Astrocyte (in vitro differentiated cells and primary cell): ENCODE measurements around the gene VAC14. TPM values are rescaled to one million over a fixed set of nuclear protein-coding genes. Genes with fewer than 3 reads are reported as not detected.

Experiments used
- DNase-seq: peaks from one replicate; pipeline ENCODE4 v3.0.0-alpha.2; 2010; ENCODE audit warnings: low read depth
- FAIRE-seq: peaks from 2 replicates; lab custom pipeline; 2011; peaks lifted over from hg19 to GRCh38; lab: Jason Lieb, UNC
- H2AFZ ChIP-seq: 2 replicates; pipeline ENCODE4 v1.6.0; 2012; ENCODE audit warnings: low read depth, low read length, inconsistent platforms
- H3K27ac ChIP-seq: 2 replicates; pipeline ENCODE4 v1.5.1; 2011; ENCODE audit warnings: low read depth, low read length, inconsistent platforms
- H3K27me3 ChIP-seq: 2 replicates; pipeline ENCODE4 v1.6.0; 2011; ENCODE audit warnings: low read length, inconsistent platforms; ENCODE audit not compliant: insufficient read depth
- H3K36me3 ChIP-seq: 2 replicates; pipeline ENCODE4 v1.5.1; 2011; ENCODE audit warnings: low read length, inconsistent platforms; ENCODE audit not compliant: insufficient read depth
- H3K4me1 ChIP-seq: 2 replicates; pipeline ENCODE4 v1.5.1; 2011; ENCODE audit warnings: low read length, inconsistent platforms; ENCODE audit not compliant: insufficient read depth
- H3K4me2 ChIP-seq: 2 replicates; pipeline ENCODE4 v1.6.0; 2012; ENCODE audit warnings: low read length, inconsistent platforms
- H3K4me3 ChIP-seq: 2 replicates; pipeline ENCODE4 v1.5.1; 2011; ENCODE audit warnings: low read depth, mild to moderate bottlenecking, low read length, inconsistent platforms; ENCODE audit not compliant: insufficient read depth
- H3K79me2 ChIP-seq: 2 replicates; pipeline ENCODE4 v1.6.0; 2012; ENCODE audit warnings: mild to moderate bottlenecking, low read length, inconsistent platforms; ENCODE audit not compliant: insufficient read depth
- H3K9ac ChIP-seq: 2 replicates; pipeline ENCODE4 v1.6.0; 2012; ENCODE audit warnings: mild to moderate bottlenecking, low read length, inconsistent platforms
- H3K9me3 ChIP-seq: 2 replicates; pipeline ENCODE4 v1.5.1; 2012; ENCODE audit warnings: low read depth, mild to moderate bottlenecking, low read length, inconsistent platforms; ENCODE audit not compliant: insufficient read depth
- H4K20me1 ChIP-seq: 2 replicates; pipeline ENCODE4 v1.6.0; 2012; ENCODE audit warnings: low read length, inconsistent platforms; ENCODE audit not compliant: insufficient read depth
- H3K27ac Mint-ChIP-seq: one replicate; pipeline ENCODE4 v1.8.0; 2021; ENCODE audit warnings: mild to moderate bottlenecking, mixed read lengths; ENCODE audit not compliant: unreplicated experiment
- H3K27me3 Mint-ChIP-seq: one replicate; pipeline ENCODE4 v1.8.0; 2021; ENCODE audit warnings: low read depth, mixed read lengths; ENCODE audit not compliant: unreplicated experiment
- H3K36me3 Mint-ChIP-seq: one replicate; pipeline ENCODE4 v1.8.0; 2021; ENCODE audit warnings: low read depth, mixed read lengths; ENCODE audit not compliant: unreplicated experiment
- H3K4me1 Mint-ChIP-seq: one replicate; pipeline ENCODE4 v1.8.0; 2021; ENCODE audit warnings: low read depth, mixed read lengths; ENCODE audit not compliant: unreplicated experiment
- H3K4me3 Mint-ChIP-seq: one replicate; pipeline ENCODE4 v1.8.0; 2021; ENCODE audit warnings: mild to moderate bottlenecking, moderate library complexity, mixed read lengths; ENCODE audit not compliant: unreplicated experiment
- H3K9me3 Mint-ChIP-seq: one replicate; pipeline ENCODE4 v1.8.0; 2021; ENCODE audit warnings: mild to moderate bottlenecking, mixed read lengths; ENCODE audit not compliant: unreplicated experiment
- EZH2 ChIP-seq: IDR thresholded peaks from 2 replicates; pipeline ENCODE4 v1.6.1; 2012; ENCODE audit warnings: mild to moderate bottlenecking, low read length, inconsistent platforms; ENCODE audit not compliant: insufficient read depth
- total RNA-seq: library from RNA; stranded (reverse); gene quantifications from 2 replicates; pipeline ENCODE4 v1.2.1, GENCODE V29; 2021
- TF ChIP-seq, protein P1 (sequence below): IDR thresholded peaks from 2 replicates; pipeline ENCODE4 v1.5.1; 2011; ENCODE audit warnings: low read depth, mild to moderate bottlenecking, inconsistent platforms, low read length, moderate library complexity; ENCODE audit not compliant: insufficient read depth

The VAC14 gene
- total RNA-seq, 1 donor from 2014 or later: 27.8 TPM

DNA sequence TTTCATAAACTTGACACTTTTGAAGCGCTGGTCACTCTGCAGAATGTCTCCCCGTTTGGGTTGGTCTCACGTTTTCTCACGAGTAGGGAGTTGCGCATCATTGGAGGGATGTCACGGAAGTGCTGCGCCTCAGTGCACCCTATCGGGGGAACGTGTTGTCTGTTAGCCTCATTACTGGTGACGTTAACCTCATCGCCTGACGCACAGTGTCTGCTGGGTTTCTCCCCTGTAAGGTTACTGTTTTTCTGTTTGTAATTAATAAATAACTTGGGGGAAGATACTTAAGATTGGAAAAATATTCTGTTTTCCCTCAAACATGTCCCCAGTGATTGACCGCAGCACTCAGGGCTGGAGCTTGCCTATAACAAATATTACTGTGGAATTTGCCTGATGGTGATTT lies 26.7 kb downstream of the VAC14 start:
- no peak overlapping the region for H2AFZ ChIP-seq
- no peaks in the 10 kb centered on the region for H3K27me3 ChIP-seq
- H3K9me3 Mint-ChIP-seq: no peaks in the 10 kb centered on the region
- H3K4me3 Mint-ChIP-seq: no peak overlapping the region
- H3K9me3 ChIP-seq: no peaks in the 10 kb centered on the region
- no peaks in the 10 kb centered on the region for H3K79me2 ChIP-seq
- no peak overlapping the region for H3K9ac ChIP-seq
- H3K36me3 ChIP-seq: peaks cover 10% of the 10 kb centered on the region
- no peak overlapping the region for H3K27ac Mint-ChIP-seq
- H4K20me1 ChIP-seq: peaks cover 8% of the 10 kb centered on the region
- no peak for TF ChIP-seq EZH2
- TF ChIP-seq, protein P1, sequence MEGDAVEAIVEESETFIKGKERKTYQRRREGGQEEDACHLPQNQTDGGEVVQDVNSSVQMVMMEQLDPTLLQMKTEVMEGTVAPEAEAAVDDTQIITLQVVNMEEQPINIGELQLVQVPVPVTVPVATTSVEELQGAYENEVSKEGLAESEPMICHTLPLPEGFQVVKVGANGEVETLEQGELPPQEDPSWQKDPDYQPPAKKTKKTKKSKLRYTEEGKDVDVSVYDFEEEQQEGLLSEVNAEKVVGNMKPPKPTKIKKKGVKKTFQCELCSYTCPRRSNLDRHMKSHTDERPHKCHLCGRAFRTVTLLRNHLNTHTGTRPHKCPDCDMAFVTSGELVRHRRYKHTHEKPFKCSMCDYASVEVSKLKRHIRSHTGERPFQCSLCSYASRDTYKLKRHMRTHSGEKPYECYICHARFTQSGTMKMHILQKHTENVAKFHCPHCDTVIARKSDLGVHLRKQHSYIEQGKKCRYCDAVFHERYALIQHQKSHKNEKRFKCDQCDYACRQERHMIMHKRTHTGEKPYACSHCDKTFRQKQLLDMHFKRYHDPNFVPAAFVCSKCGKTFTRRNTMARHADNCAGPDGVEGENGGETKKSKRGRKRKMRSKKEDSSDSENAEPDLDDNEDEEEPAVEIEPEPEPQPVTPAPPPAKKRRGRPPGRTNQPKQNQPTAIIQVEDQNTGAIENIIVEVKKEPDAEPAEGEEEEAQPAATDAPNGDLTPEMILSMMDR: no peak
- H3K4me1 Mint-ChIP-seq: peaks cover 25% of the 10 kb centered on the region
- no peak for DNase-seq
- FAIRE-seq: no peak
- H3K4me3 ChIP-seq: no peak overlapping the region
- H3K36me3 Mint-ChIP-seq: peaks cover 14% of the 10 kb centered on the region
- H3K27ac ChIP-seq: no peak overlapping the region
- no peaks in the 10 kb centered on the region for H3K27me3 Mint-ChIP-seq
- H3K4me1 ChIP-seq: peaks cover 6% of the 10 kb centered on the region
- no peak overlapping the region for H3K4me2 ChIP-seq

DNA sequence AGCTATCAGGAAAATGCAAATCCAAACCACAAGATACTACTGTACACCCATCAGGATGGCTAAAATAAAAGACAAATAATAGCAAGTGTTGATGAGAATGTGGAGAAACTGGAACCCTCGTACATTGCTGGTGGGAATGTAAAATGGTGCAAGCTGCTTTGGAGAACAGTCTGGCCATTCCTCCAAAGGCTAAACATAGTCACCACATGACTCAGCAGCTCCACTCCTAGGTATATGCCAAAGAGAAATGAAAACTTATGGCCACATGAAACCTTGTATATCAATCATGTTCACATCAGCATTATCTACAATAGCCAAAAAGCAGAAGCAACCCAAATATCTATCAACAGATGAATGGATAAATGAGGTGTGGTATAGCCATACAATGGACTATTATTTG lies 28.5 kb downstream of the VAC14 start:
- H3K27me3 ChIP-seq: no peaks in the 10 kb centered on the region

More for the DNA sequence above, 28.5 kb downstream of the VAC14 start:
- Histone ChIP-seq H3K36me3 (peaks cover 7% of the 10 kb centered on the region), H3K79me2 (no peaks in the 10 kb centered on the region), H3K4me2 (no peak overlapping the region), H3K27ac (no peak overlapping the region), H3K9me3 (no peaks in the 10 kb centered on the region), H3K9ac (no peak overlapping the region), H2AFZ (no peak overlapping the region), H4K20me1 (peaks cover 8% of the 10 kb centered on the region), H3K4me3 (no peak overlapping the region), H3K4me1 (peaks cover 15% of the 10 kb centered on the region)
- H3K27ac Mint-ChIP-seq: no peak overlapping the region
- H3K9me3 Mint-ChIP-seq: no peaks in the 10 kb centered on the region
- TF ChIP-seq EZH2: no peak
- TF ChIP-seq, protein P1: no peak
- peaks cover 13% of the 10 kb centered on the region for H3K36me3 Mint-ChIP-seq
- H3K4me3 Mint-ChIP-seq: no peak overlapping the region
- DNase-seq (peak; percentile 35), FAIRE-seq (no peak)
- no peaks in the 10 kb centered on the region for H3K27me3 Mint-ChIP-seq
- peaks cover 18% of the 10 kb centered on the region for H3K4me1 Mint-ChIP-seq
